ENCODE results near the gene SGCD. TPM values are rescaled to one million over a fixed set of nuclear protein-coding genes. Genes with fewer than 3 reads are reported as not detected.

The SGCD gene
- total and polyA plus RNA-seq, 2 of the 4 experiments (the other 2 are of a cell fraction) = 5.8 to 10.6 TPM

GRCh38 chr5:156459812-156460385, 132.9 kb downstream of the SGCD start:
- H3K36me3 ChIP-seq (ENCODE audit: control insufficient read depth, insufficient read depth, low read length) = no peaks in the 10 kb centered on the region
- no peak overlapping the region for H4K5ac ChIP-seq (ENCODE audit: low read depth, low read length)
- no peaks in the 10 kb centered on the region for H3K27me3 ChIP-seq (ENCODE audit: control insufficient read depth, insufficient read depth, low read length)
- no peak overlapping the region for H3K4me3 ChIP-seq (ENCODE audit: insufficient read depth, low read depth, low read length)
- H3K9me1 ChIP-seq (ENCODE audit: insufficient read depth, low read length) = no peaks in the 10 kb centered on the region
- H2AK9ac ChIP-seq (replicated peaks; ENCODE audit: low read depth, low read length, poor library complexity) = no peak overlapping the region
- ATAC-seq (ENCODE audit: low read depth) (no peak), DNase-seq (no peak)
- no TSS peak for BruUV-seq (replicated peaks)
- H3K9me3 ChIP-seq (ENCODE audit: control insufficient read depth, insufficient read depth, low read length) = no peaks in the 10 kb centered on the region
- WGBS, 2 experiments (ENCODE audit: extremely low coverage in 2 of 2, insufficient read length in 1 of 2) = no CpG with 5 or more reads among the region's 1 CpG
- H2BK15ac ChIP-seq (ENCODE audit: low read depth, low read length) = no peak overlapping the region
- no peak overlapping the region for H2AK5ac ChIP-seq (ENCODE audit: low read depth, low read length)
- intact Hi-C loops (cut with micrococcal nuclease) = no loop called here
- dilution Hi-C loops (cut with HindIII; ENCODE audit: low sequenced_read_pairs, unreplicated experiment) = no loop called here
- no peak overlapping the region for H4K8ac ChIP-seq (ENCODE audit: low read depth in 2 of 2, low read length in 2 of 2)
- ChIA-PET POLR2A (ENCODE audit: unreplicated experiment) (no interaction called here), CTCF (interaction anchor here (0.6 to 1.4 kb wide), 2 partner anchors 15 to 57 kb away, joined by 3 read pairs; no protein-coding TSS in a partner anchor)
- no peak overlapping the region for H3K9ac ChIP-seq (ENCODE audit: low read depth, low read length)
- no peak overlapping the region for H3K27ac ChIP-seq (ENCODE audit: insufficient read depth, low read length)
- no peak overlapping the region for H2BK20ac ChIP-seq (ENCODE audit: low read depth, low read length)
- TF ChIP-seq RFX5 (IDR thresholded peaks at IDR 0.05; ENCODE audit: low read depth, low read length) (no peak), CHD1 (IDR thresholded peaks at IDR 0.05; ENCODE audit: low read depth, low read length) (no peak), RAD21 (IDR thresholded peaks at IDR 0.05; ENCODE audit: low read length) (no peak), BHLHE40 (IDR thresholded peaks at IDR 0.05; ENCODE audit: low read depth, low read length) (no peak), MXI1 (IDR thresholded peaks at IDR 0.05; ENCODE audit: borderline replicate concordance, low read depth, low read length) (no peak), NFE2L2 (IDR thresholded peaks at IDR 0.05; ENCODE audit: low read depth, low read length) (no peak), POLR2A (IDR thresholded peaks at IDR 0.05; ENCODE audit: low read depth, low read length) (no peak), FOS (IDR thresholded peaks at IDR 0.05; ENCODE audit: low read depth, low read length) (no peak), CTCF (conservative IDR thresholded peaks at IDR 0.05; ENCODE audit: low read depth, low read length) (no peak), CEBPB (IDR thresholded peaks at IDR 0.05; ENCODE audit: low read depth, low read length) (no peak), MAZ (IDR thresholded peaks at IDR 0.05; ENCODE audit: borderline replicate concordance, low read depth, low read length) (no peak), USF2 (IDR thresholded peaks at IDR 0.05; ENCODE audit: low read depth, low read length) (no peak), ELK1 (IDR thresholded peaks at IDR 0.05; ENCODE audit: borderline replicate concordance, low read depth, low read length) (no peak), MAFK (IDR thresholded peaks at IDR 0.05; ENCODE audit: low read depth, low read length) (no peak), SMC3 (IDR thresholded peaks at IDR 0.05; ENCODE audit: low read depth, low read length) (no peak), RCOR1 (IDR thresholded peaks at IDR 0.05; ENCODE audit: insufficient replicate concordance, low read length) (no peak)
- H4K91ac ChIP-seq (ENCODE audit: insufficient read depth, low read depth, low read length) = no peak overlapping the region
- H3K23ac ChIP-seq (ENCODE audit: low read depth, low read length) = no peak overlapping the region
- no peak overlapping the region for H2AFZ ChIP-seq (replicated peaks; ENCODE audit: low read length, poor library complexity)
- in situ Hi-C loops (cut with MboI; ENCODE audit: low sequenced_read_pairs) = no loop called here
- H3K56ac ChIP-seq (ENCODE audit: extremely low read depth, insufficient read depth, low read length) = no peak overlapping the region
- no peaks in the 10 kb centered on the region for H3K4me1 ChIP-seq (ENCODE audit: control insufficient read depth, insufficient read depth, low read length)
- no peak overlapping the region for H3K14ac ChIP-seq (replicated peaks; ENCODE audit: low read depth, low read length)
- H3K18ac ChIP-seq (ENCODE audit: low read depth, low read length) = no peak overlapping the region
- no peak overlapping the region for H3K4me2 ChIP-seq (ENCODE audit: low read depth, low read length)
- no peak overlapping the region for H3K4ac ChIP-seq (ENCODE audit: low read depth, low read length)
- H4K20me1 ChIP-seq (ENCODE audit: insufficient read depth, low read length) = no peaks in the 10 kb centered on the region
- no peak overlapping the region for H2BK120ac ChIP-seq (ENCODE audit: low read depth, low read length)
- no peaks in the 10 kb centered on the region for H3K79me1 ChIP-seq (ENCODE audit: low read depth in 1 of 2, low read length in 2 of 2)
- no peak overlapping the region for H2BK5ac ChIP-seq (ENCODE audit: low read depth, low read length, poor library complexity, severe bottlenecking)

Data from IMR-90 (cell line).